Right ventricle myocardium inferior (tissue), 1 donor: ENCODE data around the gene GNAO1. TPM values are rescaled to one million over a fixed set of nuclear protein-coding genes. Genes with fewer than 3 reads are reported as not detected.
A peak's percentile ranks its signal among the peaks of the same experiment; 100 is the strongest.
"Not testable (repeated sequence)": the region's sequence is repeated elsewhere in the genome, so short reads cannot be mapped to it uniquely, and the experiment has no call there.

Source experiments
- ATAC-seq: fragments of 200-7000 bp; cut with Tn5 transposase; one replicate; pipeline ENCODE4 v1.9.1; 2020; ENCODE audit warnings: mild to moderate bottlenecking, moderate library complexity
- DNase-seq: peaks from one replicate; pipeline ENCODE4 v3.0.0; 2021; ENCODE audit errors: missing footprints
- intact Hi-C: fragments of 100-400 bp; cut with DNase I; formaldehyde crosslinking; loops from one replicate; pipeline ENCODE4 v1.11.0; 2022
- total RNA-seq: library from RNA; stranded (reverse); fragmentation: NEBNext Ultra II Directional; extraction: Animal tissue kit (Norgen Biotek cat#: 25700); gene quantifications from one replicate; pipeline ENCODE4 v1.2.1, GENCODE V29; 2021
- donor health status: DM: no; HTN: yes; CAD: no; lungs with severe emphysema.

The GNAO1 gene
- total RNA-seq, 1 donor from 2014 or later = 32.2 TPM

DNA sequence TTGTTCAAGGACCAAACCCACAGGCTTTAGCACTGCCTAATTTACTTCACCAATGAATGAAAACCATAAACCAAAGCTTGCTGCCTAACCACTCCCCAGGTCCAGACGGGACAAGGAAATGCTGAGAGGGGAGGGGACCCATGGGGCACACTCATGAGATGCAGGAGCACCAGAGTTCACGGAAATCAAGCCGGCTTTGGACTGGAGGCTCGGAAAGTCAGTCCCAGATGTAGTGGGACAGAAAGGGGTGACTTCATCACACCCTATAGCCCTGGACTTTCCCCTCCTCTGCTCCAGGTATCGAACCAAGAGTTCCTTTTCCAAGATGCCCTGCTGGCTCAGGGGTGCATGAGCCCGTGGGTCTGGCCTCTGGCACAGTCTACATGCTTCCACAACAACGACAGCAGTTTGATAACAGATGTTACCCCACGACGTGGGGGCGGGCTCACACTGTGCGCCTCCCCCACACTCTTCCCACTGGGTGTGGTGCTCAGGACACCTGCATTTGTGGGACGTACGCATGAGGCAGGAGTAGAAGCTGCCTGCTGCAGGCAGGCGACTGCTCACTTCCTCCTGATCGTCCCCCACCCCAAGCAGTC, 170.9 kb downstream of the GNAO1 start:
- intact Hi-C loops = no loop called here

GRCh38 chr16:56362706-56363105, 171.4 kb downstream of the GNAO1 start:
- DNase-seq (no peak), ATAC-seq (no peak)
- intact Hi-C loops = no loop called here

More for the DNA sequence above, 170.9 kb downstream of the GNAO1 start:
- ATAC-seq (no peak), DNase-seq (no peak)

DNA sequence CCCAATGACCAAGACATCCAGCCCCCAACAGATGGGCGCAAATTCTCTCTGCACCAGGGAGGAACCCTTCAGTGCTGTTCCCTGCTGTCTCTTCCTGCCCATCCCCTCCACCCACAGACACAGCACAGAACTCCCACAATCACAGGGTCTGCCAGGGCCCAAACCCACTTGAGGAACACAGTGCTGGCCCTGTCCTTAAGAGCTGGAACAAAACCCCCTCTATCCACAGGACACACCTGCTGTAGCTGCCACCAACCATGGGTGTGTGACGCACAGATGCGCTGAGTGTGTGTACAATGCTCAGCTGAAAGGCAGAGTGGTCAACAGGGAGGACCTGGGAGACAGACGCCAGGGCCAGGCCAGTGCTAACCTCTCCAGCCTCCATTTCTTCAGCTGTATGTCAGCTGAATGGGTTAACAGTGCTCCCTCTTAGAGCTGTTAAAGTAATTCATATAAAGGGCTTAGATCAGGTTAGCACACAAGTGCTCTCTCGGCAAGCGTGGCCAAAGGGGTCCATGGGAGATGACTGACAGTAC, 172.0 kb downstream of the GNAO1 start:
- ATAC-seq (no peak), DNase-seq (peak; percentile 60)
- intact Hi-C loops = no loop called here

- intact Hi-C loops = no loop called here
- DNase-seq = peak; percentile 63
- ATAC-seq = no peak
Observed at GRCh38 chr16:56363781-56364565, 172.7 kb downstream of the GNAO1 start.

- ATAC-seq = no peak
- intact Hi-C loops = no loop called here
- peak; percentile 45 for DNase-seq
Observed at GRCh38 chr16:56364865-56365264, 173.6 kb downstream of the GNAO1 start.

DNA sequence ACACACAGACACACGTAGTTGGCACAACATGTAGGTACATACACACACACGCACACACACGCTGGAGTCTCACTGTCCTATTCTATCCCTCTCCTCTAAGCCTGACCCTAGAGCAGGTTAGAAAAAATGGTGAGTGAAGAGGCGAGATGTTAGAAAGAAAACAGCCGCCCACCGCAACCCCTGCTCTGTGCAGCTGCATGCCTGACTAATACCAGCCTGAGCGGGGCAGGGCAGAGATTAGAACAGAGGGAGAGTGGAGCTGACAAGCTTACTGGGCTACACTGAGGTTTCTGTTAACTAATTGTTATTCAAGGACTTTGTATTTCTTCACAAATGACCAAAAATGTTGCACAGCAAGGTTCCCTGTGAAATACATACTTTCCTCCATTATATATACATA, 174.3 kb downstream of the GNAO1 start:
- intact Hi-C loops = no loop called here
- DNase-seq = peak; percentile 52
- ATAC-seq = no peak

DNA sequence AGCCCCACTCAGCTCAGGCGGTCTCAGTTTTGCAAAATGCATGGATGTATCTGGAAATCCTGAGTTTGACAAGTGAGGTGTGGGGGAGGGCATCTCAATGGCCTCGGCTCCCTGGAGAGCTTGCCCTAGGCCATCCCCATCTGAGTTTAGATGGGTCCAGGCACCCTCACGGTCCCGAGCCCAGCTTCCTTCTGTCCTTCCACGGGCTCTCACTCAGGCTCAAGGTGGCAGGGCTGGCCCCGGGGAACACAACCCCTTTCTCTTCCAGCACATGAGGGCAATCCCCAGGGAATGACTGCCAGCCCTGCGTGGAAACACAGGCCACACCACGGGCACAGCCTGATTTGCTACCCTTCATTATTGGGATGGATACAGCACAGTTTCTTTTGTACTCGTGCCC, 175.7 kb downstream of the GNAO1 start:
- intact Hi-C loops = no loop called here
- ATAC-seq (no peak), DNase-seq (no peak)

GRCh38 chr16:56367764-56368163, 176.5 kb downstream of the GNAO1 start:
- no peak for ATAC-seq

DNA sequence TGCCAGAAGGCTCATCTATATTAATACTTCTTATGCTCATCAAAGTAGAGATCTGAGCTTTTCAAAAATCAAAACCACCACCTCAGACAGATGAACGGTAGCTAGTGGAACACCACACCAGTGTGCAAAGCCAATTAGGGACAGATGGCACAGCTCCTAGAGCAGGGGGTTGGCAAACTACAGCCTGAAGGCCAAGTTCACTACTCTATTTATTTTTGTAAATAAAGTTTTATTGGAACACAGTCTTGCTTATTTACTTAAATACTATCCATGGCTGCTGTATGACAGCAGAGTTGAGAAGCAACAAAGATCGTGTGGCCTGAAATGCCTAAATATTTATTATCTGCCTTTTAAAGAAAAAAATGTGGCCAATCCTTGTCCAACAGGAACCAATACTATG, 177.3 kb downstream of the GNAO1 start:
- ATAC-seq = no peak
- intact Hi-C loops = no loop called here
- DNase-seq = no peak

More at GRCh38 chr16:56367764-56368163, 176.5 kb downstream of the GNAO1 start:
- intact Hi-C loops = no loop called here
- no peak for DNase-seq

- no peak for ATAC-seq
- no peak for DNase-seq
- intact Hi-C loops = no loop called here
Observed at GRCh38 chr16:56369202-56369601, 177.9 kb downstream of the GNAO1 start.

DNA sequence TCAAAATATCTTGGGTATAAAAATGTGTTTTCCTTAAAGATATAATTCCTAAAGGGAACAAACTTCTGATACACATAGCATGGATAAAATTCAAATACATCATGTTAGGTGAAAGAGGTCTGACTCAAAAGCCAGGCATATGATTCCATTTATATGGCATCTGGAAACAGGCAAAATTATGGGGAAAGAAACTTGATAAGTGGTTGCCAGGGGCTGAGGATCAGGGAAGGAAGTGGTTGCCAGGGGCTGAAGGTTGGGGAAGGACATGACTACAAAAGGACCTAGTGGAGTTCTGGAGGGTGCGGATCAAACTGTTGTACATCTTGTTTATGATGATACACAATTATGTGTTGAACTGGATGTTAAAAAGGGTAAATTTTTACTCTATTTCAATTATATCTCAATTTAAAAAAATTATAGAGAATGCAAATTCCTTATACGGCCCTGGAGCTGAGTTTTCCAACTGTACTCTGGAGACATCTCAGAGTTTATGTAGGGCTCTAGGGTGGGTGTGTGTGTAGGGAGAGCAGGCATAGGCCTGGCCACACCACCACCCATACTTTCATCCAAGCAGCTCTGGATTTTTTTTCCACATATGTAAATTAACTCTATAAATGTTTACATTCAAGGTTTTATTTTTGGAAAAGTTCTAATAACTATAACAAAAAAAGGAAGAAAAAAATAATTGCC, 179.0 kb downstream of the GNAO1 start:
- no peak for DNase-seq
- intact Hi-C loops = no loop called here
- peak; percentile 55 for ATAC-seq

- intact Hi-C loops = no loop called here
- ATAC-seq (peak; percentile 56), DNase-seq (no peak)
Observed at GRCh38 chr16:56370875-56371659, 179.8 kb downstream of the GNAO1 start.

DNA sequence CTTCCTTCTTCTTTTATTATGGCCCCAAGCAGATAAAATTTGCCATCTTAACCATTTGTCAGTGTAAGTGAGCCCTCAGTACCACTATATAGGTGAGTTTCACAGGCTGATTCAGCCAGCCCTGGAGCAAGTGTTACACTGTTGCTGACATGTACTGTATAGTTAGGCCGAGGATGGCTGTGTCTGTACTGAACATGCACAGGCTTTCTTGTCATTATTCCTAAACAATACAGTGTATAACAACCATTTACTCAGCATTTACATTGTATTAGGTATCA, 180.3 kb downstream of the GNAO1 start:
- DNase-seq (no peak), ATAC-seq (no peak)
- intact Hi-C loops = no loop called here

GRCh38 chr16:56372013-56372634, 180.8 kb downstream of the GNAO1 start:
- intact Hi-C loops = no loop called here
- DNase-seq = no peak
- no peak for ATAC-seq

- ATAC-seq = no peak
- intact Hi-C loops = no loop called here
- no peak for DNase-seq
Observed at GRCh38 chr16:56373003-56373402, 181.7 kb downstream of the GNAO1 start.

- DNase-seq, intact Hi-C loops, ATAC-seq: not testable (repeated sequence)
Observed at GRCh38 chr16:56375792-56376191, 184.5 kb downstream of the GNAO1 start.

DNA sequence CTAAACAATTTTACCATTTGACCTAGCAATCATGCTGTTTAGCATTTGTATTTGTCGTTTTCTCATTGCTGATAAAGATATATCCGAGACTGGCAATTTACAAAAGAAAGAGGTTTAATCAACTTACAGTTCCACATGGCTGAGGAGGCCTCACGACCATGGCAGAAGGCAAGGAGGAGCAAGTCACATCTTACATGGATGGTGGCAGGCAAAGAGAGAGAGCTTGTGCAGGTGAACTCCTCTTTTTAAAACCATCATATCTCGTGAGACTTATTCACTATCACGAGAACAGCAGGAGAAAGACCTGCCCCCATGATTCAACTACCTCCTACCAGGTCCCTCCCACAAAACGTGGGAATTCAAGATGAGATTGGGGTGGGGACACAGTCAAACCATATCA, 187.8 kb downstream of the GNAO1 start:
- intact Hi-C loops, ATAC-seq: not testable (repeated sequence)

DNA sequence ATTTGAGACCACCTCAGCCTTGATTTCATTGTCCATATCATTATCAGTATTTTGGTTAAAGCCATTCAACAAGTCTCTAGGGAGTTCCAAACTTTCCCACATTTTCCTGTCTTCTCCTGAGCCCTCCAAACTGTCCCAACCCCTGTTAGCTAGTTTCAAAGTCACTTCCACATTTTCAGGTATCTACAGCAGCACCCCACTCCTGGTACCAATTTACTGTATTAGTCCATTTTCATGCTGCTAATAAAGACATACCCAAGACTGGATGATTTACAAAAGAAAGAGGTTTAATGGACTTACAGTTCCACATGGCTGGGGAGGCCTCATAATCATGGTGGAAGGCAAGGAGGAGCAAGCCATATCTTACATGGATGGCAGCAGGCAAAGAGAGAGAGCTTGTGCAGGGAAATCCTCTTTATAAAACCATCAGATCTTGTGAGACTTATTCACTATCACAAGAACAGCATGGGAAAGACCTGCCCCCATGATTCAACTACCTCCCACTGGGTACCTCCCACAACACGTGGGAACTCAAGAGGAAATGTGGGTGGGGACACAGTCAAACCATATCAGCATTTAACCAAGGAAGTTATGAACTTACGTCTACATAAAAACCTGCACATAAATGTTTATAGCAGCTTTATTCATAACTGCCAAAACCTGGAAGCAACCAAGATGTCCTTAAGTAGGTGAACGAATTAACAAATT, 189.6 kb downstream of the GNAO1 start:
- ATAC-seq, DNase-seq, intact Hi-C loops: not testable (repeated sequence)

More for the DNA sequence above, 187.8 kb downstream of the GNAO1 start:
- not testable (repeated sequence) for DNase-seq
